ENCODE measurements around the gene C1RL.

The C1RL gene

GRCh38 chr12:7150356-7150755 lies 41.3 kb upstream of the C1RL start:
- Histone ChIP-seq H3K36me3 (ENCODE audit: insufficient read depth, low read length) (peaks cover 4% of the 10 kb centered on the region; the same call in 1 of the 2 replicates), H3K79me2 (ENCODE audit: control insufficient read depth, insufficient read depth, low read length, unreplicated experiment) (no peaks in the 10 kb centered on the region), H3K4me1 (ENCODE audit: control insufficient read depth, insufficient read depth, low read length, unreplicated experiment) (peaks cover 10% of the 10 kb centered on the region), H3K27me3 (ENCODE audit: insufficient read depth, low read length) (no peaks in the 10 kb centered on the region), H2AFZ (ENCODE audit: low read length, unreplicated experiment) (no peak overlapping the region), H3K4me3 (ENCODE audit: low read depth, low read length) (no peak overlapping the region), H3K27ac (ENCODE audit: low read depth, low read length) (no peak overlapping the region)

GRCh38 chr12:7146906-7147305 lies 37.9 kb upstream of the C1RL start:
- Histone ChIP-seq H3K27ac (ENCODE audit: low read depth, low read length) (no peak overlapping the region), H3K36me3 (ENCODE audit: insufficient read depth, low read length) (peaks cover 4% of the 10 kb centered on the region; the same call in 1 of the 2 replicates), H3K4me1 (ENCODE audit: control insufficient read depth, insufficient read depth, low read length, unreplicated experiment) (peaks cover 15% of the 10 kb centered on the region), H3K79me2 (ENCODE audit: control insufficient read depth, insufficient read depth, low read length, unreplicated experiment) (no peaks in the 10 kb centered on the region), H3K4me3 (ENCODE audit: low read depth, low read length) (no peak overlapping the region), H2AFZ (ENCODE audit: low read length, unreplicated experiment) (no peak overlapping the region), H3K27me3 (ENCODE audit: insufficient read depth, low read length) (no peaks in the 10 kb centered on the region)

- peaks cover 4% of the 10 kb centered on the region; the same call in 1 of the 2 replicates for H3K36me3 ChIP-seq (ENCODE audit: insufficient read depth, low read length)
- H3K4me3 ChIP-seq (ENCODE audit: low read depth, low read length) = no peak overlapping the region
- H3K27me3 ChIP-seq (ENCODE audit: insufficient read depth, low read length) = no peaks in the 10 kb centered on the region
- H3K4me1 ChIP-seq (ENCODE audit: control insufficient read depth, insufficient read depth, low read length, unreplicated experiment) = peaks cover 15% of the 10 kb centered on the region
- H3K79me2 ChIP-seq (ENCODE audit: control insufficient read depth, insufficient read depth, low read length, unreplicated experiment) = no peaks in the 10 kb centered on the region
- no peak overlapping the region for H2AFZ ChIP-seq (ENCODE audit: low read length, unreplicated experiment)
- no peak overlapping the region for H3K27ac ChIP-seq (ENCODE audit: low read depth, low read length)
Observed at GRCh38 chr12:7146228-7146627, 37.2 kb upstream of the C1RL start.

- H3K79me2 ChIP-seq (ENCODE audit: control insufficient read depth, insufficient read depth, low read length, unreplicated experiment) = no peaks in the 10 kb centered on the region
- H3K4me1 ChIP-seq (ENCODE audit: control insufficient read depth, insufficient read depth, low read length, unreplicated experiment) = peaks cover 15% of the 10 kb centered on the region
- H3K27ac ChIP-seq (ENCODE audit: low read depth, low read length) = no peak overlapping the region
- peaks cover 4% of the 10 kb centered on the region; the same call in 1 of the 2 replicates for H3K36me3 ChIP-seq (ENCODE audit: insufficient read depth, low read length)
- no peaks in the 10 kb centered on the region for H3K27me3 ChIP-seq (ENCODE audit: insufficient read depth, low read length)
- H2AFZ ChIP-seq (ENCODE audit: low read length, unreplicated experiment) = no peak overlapping the region
- no peak overlapping the region for H3K4me3 ChIP-seq (ENCODE audit: low read depth, low read length)
Observed at GRCh38 chr12:7145671-7146070, 36.7 kb upstream of the C1RL start.

GRCh38 chr12:7144414-7145120 lies 35.6 kb upstream of the C1RL start:
- Histone ChIP-seq H3K27me3 (ENCODE audit: insufficient read depth, low read length) (no peaks in the 10 kb centered on the region), H3K36me3 (ENCODE audit: insufficient read depth, low read length) (peaks cover 4% of the 10 kb centered on the region; the same call in 1 of the 2 replicates), H3K27ac (ENCODE audit: low read depth, low read length) (no peak overlapping the region), H2AFZ (ENCODE audit: low read length, unreplicated experiment) (no peak overlapping the region), H3K79me2 (ENCODE audit: control insufficient read depth, insufficient read depth, low read length, unreplicated experiment) (no peaks in the 10 kb centered on the region), H3K4me3 (ENCODE audit: low read depth, low read length) (no peak overlapping the region), H3K4me1 (ENCODE audit: control insufficient read depth, insufficient read depth, low read length, unreplicated experiment) (peaks cover 15% of the 10 kb centered on the region)

- Histone ChIP-seq H3K4me3 (ENCODE audit: low read depth, low read length) (no peak overlapping the region), H3K27ac (ENCODE audit: low read depth, low read length) (no peak overlapping the region), H3K4me1 (ENCODE audit: control insufficient read depth, insufficient read depth, low read length, unreplicated experiment) (peaks cover 15% of the 10 kb centered on the region), H2AFZ (ENCODE audit: low read length, unreplicated experiment) (no peak overlapping the region), H3K36me3 (ENCODE audit: insufficient read depth, low read length) (no peaks in the 10 kb centered on the region), H3K79me2 (ENCODE audit: control insufficient read depth, insufficient read depth, low read length, unreplicated experiment) (no peaks in the 10 kb centered on the region), H3K27me3 (ENCODE audit: insufficient read depth, low read length) (no peaks in the 10 kb centered on the region)
Observed at GRCh38 chr12:7143564-7143963, 34.5 kb upstream of the C1RL start.

- no peaks in the 10 kb centered on the region for H3K27me3 ChIP-seq (ENCODE audit: insufficient read depth, low read length)
- H3K4me3 ChIP-seq (ENCODE audit: low read depth, low read length) = no peak overlapping the region
- no peaks in the 10 kb centered on the region for H3K36me3 ChIP-seq (ENCODE audit: insufficient read depth, low read length)
- no peak overlapping the region for H2AFZ ChIP-seq (ENCODE audit: low read length, unreplicated experiment)
- no peaks in the 10 kb centered on the region for H3K79me2 ChIP-seq (ENCODE audit: control insufficient read depth, insufficient read depth, low read length, unreplicated experiment)
- H3K4me1 ChIP-seq (ENCODE audit: control insufficient read depth, insufficient read depth, low read length, unreplicated experiment) = peaks cover 15% of the 10 kb centered on the region
- no peak overlapping the region for H3K27ac ChIP-seq (ENCODE audit: low read depth, low read length)
Observed at GRCh38 chr12:7142809-7143465, 33.9 kb upstream of the C1RL start.

GRCh38 chr12:7142056-7142644 lies 33.1 kb upstream of the C1RL start:
- no peaks in the 10 kb centered on the region for H3K36me3 ChIP-seq (ENCODE audit: insufficient read depth, low read length)
- H3K27ac ChIP-seq (ENCODE audit: low read depth, low read length) = no peak overlapping the region
- H3K4me1 ChIP-seq (ENCODE audit: control insufficient read depth, insufficient read depth, low read length, unreplicated experiment) = peaks cover 15% of the 10 kb centered on the region
- H3K79me2 ChIP-seq (ENCODE audit: control insufficient read depth, insufficient read depth, low read length, unreplicated experiment) = no peaks in the 10 kb centered on the region
- H2AFZ ChIP-seq (ENCODE audit: low read length, unreplicated experiment) = no peak overlapping the region
- no peaks in the 10 kb centered on the region for H3K27me3 ChIP-seq (ENCODE audit: insufficient read depth, low read length)
- no peak overlapping the region for H3K4me3 ChIP-seq (ENCODE audit: low read depth, low read length)

- no peak overlapping the region for H3K27ac ChIP-seq (ENCODE audit: low read depth, low read length)
- H3K36me3 ChIP-seq (ENCODE audit: insufficient read depth, low read length) = no peaks in the 10 kb centered on the region
- H2AFZ ChIP-seq (ENCODE audit: low read length, unreplicated experiment) = no peak overlapping the region
- H3K79me2 ChIP-seq (ENCODE audit: control insufficient read depth, insufficient read depth, low read length, unreplicated experiment) = no peaks in the 10 kb centered on the region
- H3K27me3 ChIP-seq (ENCODE audit: insufficient read depth, low read length) = no peaks in the 10 kb centered on the region
- no peak overlapping the region for H3K4me3 ChIP-seq (ENCODE audit: low read depth, low read length)
- H3K4me1 ChIP-seq (ENCODE audit: control insufficient read depth, insufficient read depth, low read length, unreplicated experiment) = peaks cover 12% of the 10 kb centered on the region
Observed at GRCh38 chr12:7141351-7142005, 32.5 kb upstream of the C1RL start.

GRCh38 chr12:7139200-7139599 lies 30.2 kb upstream of the C1RL start:
- Histone ChIP-seq H3K36me3 (ENCODE audit: insufficient read depth, low read length) (0 out of 2 replicates have a peak, but pooled peaks cover 4% of the 10 kb centered on the region), H3K4me1 (ENCODE audit: control insufficient read depth, insufficient read depth, low read length, unreplicated experiment) (no peaks in the 10 kb centered on the region), H3K27ac (ENCODE audit: low read depth, low read length) (no peak overlapping the region), H3K79me2 (ENCODE audit: control insufficient read depth, insufficient read depth, low read length, unreplicated experiment) (no peaks in the 10 kb centered on the region), H3K27me3 (ENCODE audit: insufficient read depth, low read length) (no peaks in the 10 kb centered on the region), H3K4me3 (ENCODE audit: low read depth, low read length) (no peak overlapping the region), H2AFZ (ENCODE audit: low read length, unreplicated experiment) (no peak overlapping the region)
